Measurements from ENCODE around the gene SRSF5.
"Not testable (repeated sequence)": the region's sequence is repeated elsewhere in the genome, so short reads cannot be mapped to it uniquely, and the experiment has no call there.

SRSF5 gene

GRCh38 chr14:69804902-69805301 lies 38.0 kb downstream of the SRSF5 start:
- TF ChIP-seq CTCF (conservative IDR thresholded peaks at IDR 0.05; ENCODE audit: low read depth, low read length), result no peak
- no peak for DNase-seq (ENCODE audit: low read depth)
- H3K4me3 ChIP-seq (ENCODE audit: low read depth, low read length), result no peak overlapping the region

DNA sequence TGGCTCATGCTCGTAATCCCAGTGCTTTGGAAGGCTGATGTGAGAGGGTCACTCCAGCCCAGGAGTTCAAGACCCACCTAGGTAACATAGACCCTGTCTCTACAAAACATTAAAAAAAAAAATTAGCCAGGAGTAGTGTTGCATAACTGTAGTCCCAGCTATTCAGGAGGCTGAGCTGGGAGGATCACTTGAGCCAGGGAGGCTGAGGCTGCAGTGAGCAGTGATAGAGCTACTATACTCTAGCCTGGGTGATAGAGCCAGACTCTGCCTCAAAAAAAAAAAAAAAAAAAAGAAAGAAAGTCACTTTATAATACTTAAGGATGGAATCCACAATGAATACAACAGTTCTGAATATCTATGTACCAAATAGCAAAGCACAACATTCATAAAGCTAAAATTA lies 40.2 kb downstream of the SRSF5 start:
- no peak overlapping the region for H3K4me3 ChIP-seq (ENCODE audit: low read depth, low read length)
- no peak for DNase-seq (ENCODE audit: low read depth)
- no peak for TF ChIP-seq CTCF (conservative IDR thresholded peaks at IDR 0.05; ENCODE audit: low read depth, low read length)

GRCh38 chr14:69808919-69809808 lies 42.2 kb downstream of the SRSF5 start:
- no peak for TF ChIP-seq CTCF (conservative IDR thresholded peaks at IDR 0.05; ENCODE audit: low read depth, low read length)
- no peak for DNase-seq (ENCODE audit: low read depth)
- no peak overlapping the region for H3K4me3 ChIP-seq (ENCODE audit: low read depth, low read length)

- no peak overlapping the region for H3K4me3 ChIP-seq (ENCODE audit: low read depth, low read length)
- TF ChIP-seq CTCF (conservative IDR thresholded peaks at IDR 0.05; ENCODE audit: low read depth, low read length), result no peak
- no peak for DNase-seq (ENCODE audit: low read depth)
Measured at GRCh38 chr14:69811227-69811867, 44.4 kb downstream of the SRSF5 start.

DNA sequence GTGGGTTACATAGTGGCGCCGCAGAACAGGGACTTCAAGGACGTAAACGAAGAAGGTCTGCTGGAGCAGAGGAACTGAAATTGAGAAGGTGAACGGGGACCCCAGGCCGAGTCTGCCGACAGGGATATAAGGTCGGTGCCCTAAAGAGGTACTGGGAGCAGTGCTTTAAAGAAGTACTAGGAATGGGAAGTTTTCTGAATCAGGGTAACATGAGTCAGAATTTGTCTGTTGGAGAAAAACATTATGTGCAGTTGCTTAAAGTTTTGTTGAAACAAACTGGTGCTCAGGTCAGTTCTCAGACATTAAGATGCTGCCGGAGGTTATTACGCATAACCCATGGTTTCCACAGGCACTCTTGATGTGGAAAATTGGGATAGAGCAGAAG lies 44.9 kb downstream of the SRSF5 start:
- TF ChIP-seq CTCF (conservative IDR thresholded peaks at IDR 0.05; ENCODE audit: low read depth, low read length), result no peak
- DNase-seq (ENCODE audit: low read depth), result no peak

GRCh38 chr14:69812711-69813110 lies 45.8 kb downstream of the SRSF5 start:
- no peak for TF ChIP-seq CTCF (conservative IDR thresholded peaks at IDR 0.05; ENCODE audit: low read depth, low read length)
- H3K4me3 ChIP-seq (ENCODE audit: low read depth, low read length), result no peak overlapping the region
- no peak for DNase-seq (ENCODE audit: low read depth)

More for the DNA sequence above, 44.9 kb downstream of the SRSF5 start:
- H3K4me3 ChIP-seq (ENCODE audit: low read depth, low read length), result no peak overlapping the region

DNA sequence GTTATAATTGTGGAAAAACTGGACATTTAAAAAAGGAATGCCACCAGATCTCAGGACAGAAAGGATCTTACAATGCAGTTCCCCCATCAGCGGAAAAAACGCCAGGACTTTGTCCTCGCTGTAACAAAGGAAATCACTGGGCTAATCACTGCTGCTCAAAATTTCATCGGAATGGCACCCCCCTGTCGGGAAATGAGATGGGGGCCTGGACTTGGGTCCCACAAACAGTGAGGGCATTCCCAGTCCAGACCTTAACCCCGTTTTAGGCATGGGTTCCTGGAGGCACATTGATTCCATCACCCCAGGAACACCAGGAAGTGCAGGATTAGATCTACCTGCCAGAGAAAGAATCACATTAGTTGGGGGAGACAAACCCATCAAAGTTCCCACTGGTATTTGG lies 46.4 kb downstream of the SRSF5 start:
- DNase-seq (ENCODE audit: low read depth), result not testable (repeated sequence)

More for the DNA sequence above, 46.4 kb downstream of the SRSF5 start:
- H3K4me3 ChIP-seq (ENCODE audit: low read depth, low read length), result not testable (repeated sequence)

Measured in choroid plexus epithelial cell (primary cell).